HG03159 (cell line): ENCODE data around the gene ALX4.
A peak's percentile ranks its signal among the peaks of the same experiment; 100 is the strongest.

Experiments
- ATAC-seq: cut with Tn5 transposase; IDR thresholded peaks from one replicate; pipeline ENCODE4 v1.9.1; 2021; ENCODE audit warnings: mild to moderate bottlenecking, moderate library complexity; ENCODE audit not compliant: unreplicated experiment

ALX4 gene

DNA sequence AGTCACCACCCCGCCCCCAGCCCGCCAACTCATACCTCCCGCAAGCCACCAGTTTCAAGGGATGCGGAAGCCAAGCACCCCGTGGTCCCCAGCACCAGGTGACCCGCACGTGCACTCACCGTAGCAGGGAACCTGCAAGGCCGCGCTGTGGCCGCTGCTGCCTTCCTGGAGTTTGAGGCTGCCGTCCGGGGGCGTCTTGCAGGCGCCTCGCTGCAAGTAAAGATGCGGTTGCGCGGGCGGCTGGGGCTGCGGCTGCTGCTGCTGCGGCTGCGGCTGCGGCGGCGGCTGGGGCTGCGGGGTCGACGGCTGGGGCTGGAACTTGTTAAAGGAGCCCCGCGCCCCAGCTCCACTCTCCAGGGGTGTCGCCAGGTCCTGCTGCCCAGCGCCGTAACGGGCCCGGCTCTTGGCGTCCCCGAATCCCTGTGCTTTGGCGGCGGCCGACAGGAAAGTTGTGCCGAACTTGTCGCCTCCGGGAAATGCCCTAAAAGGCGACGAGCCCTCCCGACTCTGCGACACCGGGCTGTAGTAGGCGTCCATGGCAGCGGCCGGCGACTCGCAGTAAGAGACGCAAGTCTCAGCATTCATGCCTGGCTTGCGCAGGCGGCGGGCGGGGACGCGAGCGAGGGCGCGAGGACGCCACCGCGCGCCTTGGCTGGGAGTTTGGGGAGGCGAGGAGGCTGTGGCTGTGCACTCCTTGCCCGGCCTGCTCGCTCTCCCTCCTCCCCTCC is at the start of gene ALX4:
Gene ALX4, minus strand, starts transcription at position 662 of the 728 bp plus-strand sequence. Its CDS starts 77 bp downstream, at position 585.
- no peak for ATAC-seq

DNA sequence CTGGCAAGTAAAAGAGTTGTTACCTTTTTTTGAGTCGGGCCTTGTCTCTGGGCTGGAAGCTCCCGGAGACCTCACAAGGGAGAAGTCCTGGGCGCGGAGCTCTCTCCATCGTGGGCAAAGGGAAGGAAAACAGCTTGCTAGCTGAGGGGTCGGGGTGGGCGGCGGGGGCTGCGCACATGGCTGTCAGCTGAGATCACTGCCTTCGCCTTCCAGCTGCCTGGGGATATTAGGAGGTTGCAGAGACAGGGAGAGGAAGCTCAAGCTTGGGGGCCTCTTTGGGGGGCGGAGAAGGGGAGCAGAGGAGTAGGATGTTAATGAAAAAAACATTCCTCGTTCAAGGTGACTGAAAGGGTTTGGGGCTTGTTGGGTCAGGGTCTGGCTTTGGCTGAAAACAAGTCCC is 49.2 kb upstream of the ALX4 start:
- no peak for ATAC-seq

DNA sequence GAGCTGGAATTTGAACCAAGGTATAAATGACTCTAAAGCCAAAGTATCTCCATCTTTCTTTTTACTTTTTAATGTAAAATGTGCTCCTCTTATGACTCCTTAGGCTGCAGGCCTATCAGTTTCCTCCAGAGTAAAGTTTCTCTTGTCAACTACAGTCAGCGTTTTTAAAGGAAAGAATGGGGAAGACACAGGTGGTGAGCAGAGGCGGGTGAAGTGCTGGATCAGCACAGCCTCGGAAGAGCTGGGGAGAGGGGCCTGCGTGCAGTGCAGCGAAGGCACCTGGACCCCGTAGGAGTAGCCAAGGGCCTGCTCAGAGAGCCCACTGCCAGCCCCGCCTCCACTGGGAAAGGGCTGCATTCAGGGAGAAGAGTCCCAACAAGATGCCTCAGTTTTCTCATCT is 48.8 kb upstream of the ALX4 start:
- no peak for ATAC-seq

DNA sequence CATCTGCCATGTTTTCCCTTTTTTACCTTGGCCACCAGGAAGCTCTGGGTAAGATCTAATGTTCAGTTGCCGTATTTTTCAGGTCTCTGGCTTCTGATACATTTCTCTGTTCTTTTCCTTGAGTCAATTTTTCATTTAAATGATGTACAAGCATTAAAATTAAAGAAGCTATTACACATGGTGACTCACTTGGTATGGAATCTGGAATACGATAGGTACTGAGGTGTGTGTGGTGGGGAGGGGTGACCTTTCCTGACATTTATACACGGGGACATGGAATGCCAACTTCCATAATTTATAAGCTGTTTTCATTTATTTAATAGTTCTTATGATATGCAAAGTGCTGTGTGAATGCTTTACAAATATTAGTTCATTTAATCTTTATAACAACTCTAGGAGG is 47.8 kb upstream of the ALX4 start:
- no peak for ATAC-seq

DNA sequence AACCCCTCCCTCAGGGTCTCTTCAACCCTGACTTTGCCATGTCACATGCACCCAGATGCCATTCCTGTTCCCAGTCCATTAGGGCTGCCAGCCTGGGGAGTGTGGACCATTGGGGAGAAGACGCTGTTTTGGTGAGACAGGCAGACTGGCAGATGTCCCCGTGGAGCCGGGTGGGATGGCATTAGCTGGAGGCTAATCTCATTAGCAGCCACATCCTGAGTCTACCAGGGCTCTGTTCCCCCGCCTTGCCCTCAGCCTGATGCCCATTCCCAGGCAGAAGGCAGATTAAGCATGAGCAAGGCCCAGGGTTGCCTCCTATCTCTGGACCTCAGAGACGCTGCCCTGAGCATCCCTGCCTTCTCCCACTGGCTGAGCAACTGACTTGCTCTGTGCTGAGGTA is 46.4 kb upstream of the ALX4 start:
- no peak for ATAC-seq

DNA sequence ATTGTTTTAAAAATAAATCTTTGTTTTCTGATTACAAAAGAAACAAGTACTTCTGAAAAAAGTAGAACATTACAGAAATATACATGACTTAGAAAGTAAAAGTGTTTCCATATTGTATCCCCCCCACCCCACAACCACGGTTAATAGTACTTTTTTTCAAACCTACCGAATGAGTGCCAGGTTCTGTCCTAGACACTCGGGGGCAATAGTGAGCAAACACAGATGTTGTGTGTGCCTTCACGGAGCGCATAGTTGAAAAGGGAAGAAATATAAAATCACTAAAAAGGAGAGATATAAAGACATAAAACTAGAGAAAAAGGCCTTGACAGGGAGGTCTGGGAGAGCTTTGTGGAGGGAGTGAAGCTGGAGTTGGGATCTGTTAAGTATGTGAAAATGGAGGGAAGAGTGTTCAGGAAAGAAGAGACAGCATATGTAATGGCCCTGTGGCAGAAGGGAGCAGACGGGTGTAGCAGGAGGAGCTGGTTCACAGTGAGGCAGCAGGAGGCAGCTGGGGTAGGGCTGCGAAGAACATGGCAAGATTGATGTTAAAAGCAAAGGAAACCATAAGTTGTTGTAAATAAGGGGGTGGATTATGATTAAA is 42.1 kb upstream of the ALX4 start:
- ATAC-seq: no peak

DNA sequence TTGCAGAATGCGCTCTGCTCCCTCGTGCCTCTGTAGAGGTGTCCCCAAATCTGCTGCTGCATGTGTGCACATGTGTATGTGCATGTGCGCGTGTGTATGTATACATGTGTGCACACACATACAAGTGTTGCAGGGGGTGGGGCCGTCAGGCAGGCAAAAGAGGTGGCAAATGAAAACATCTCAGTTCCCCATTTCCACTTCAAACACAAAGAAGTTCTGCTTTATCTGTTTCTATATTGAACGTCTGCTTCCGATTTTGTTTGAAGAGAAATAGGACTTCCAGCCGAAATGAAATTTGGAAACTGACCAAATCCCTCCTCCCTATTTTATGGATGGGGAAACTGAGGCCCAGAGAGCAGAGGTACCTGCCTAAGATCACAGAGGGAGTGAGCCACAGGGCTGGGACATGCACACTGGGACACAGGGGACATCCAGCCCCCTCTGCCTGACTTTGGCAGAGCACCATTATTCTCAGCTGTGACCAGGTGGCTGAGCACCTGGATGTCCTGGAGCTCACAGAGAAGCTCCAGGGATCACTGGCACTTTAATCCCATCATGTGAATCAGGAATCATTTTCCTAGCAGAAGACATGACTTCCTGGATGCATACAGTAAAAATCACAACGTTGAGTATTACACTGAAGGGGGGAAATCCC is 41.2 kb upstream of the ALX4 start:
- ATAC-seq: peak; percentile 96

DNA sequence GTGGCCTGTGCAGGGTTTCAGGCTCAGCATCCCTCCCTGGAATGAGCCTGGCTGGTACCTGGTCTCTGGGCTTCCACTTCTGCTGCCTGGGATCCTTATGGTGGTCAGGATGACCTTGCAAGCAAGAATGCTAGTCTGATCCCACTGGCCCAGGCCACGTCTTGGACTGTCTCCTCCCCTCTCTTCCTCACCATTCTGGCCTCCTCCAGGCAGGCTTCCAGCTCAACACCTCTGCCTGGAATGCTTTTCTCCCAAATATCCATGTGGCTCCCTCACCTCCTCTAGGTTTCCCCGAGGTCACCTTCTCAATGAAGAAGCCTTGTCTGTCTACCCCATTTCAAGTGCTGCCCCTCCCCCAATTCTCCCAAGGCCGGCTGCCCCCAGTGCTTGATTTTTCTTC is 39.4 kb upstream of the ALX4 start:
- ATAC-seq: no peak

DNA sequence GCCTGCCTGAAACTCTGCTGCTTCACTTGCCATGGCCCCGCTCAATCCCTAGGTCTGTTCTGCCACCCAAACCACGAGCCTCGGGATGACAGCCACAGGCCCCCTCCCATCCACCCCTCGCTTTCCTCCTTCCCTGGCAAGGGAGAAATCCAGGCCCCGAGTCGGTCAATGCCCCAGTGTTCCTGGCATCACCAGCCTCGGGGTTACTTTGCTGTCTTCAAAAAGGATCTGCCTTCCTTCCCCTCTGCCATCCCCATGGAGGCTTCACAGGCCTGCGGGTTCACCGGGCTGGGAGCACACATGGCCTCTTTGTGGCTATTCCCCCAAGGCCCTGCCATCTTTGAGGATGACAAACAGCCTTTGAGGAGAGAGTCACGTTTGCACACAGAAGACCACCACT is 38.8 kb upstream of the ALX4 start:
- no peak for ATAC-seq

DNA sequence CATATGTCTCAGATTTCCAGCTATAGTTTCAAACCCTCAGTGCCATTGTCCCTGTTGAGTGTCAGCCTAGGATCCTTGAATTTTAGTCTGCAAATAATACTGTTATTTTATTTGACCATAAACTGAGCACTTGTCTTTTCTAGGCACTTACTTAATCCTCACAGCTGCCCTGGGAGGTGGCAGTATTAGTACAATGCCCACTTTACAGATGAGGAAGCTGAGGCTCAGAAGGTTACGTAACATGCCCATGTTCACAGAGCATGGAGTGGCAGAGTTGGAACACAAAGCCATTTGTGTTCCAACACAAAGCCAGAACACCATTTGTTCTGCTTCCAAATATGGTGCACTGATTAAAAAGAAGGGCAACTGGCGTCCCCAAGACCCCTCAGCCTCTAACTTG is 38.2 kb upstream of the ALX4 start:
- ATAC-seq: no peak

DNA sequence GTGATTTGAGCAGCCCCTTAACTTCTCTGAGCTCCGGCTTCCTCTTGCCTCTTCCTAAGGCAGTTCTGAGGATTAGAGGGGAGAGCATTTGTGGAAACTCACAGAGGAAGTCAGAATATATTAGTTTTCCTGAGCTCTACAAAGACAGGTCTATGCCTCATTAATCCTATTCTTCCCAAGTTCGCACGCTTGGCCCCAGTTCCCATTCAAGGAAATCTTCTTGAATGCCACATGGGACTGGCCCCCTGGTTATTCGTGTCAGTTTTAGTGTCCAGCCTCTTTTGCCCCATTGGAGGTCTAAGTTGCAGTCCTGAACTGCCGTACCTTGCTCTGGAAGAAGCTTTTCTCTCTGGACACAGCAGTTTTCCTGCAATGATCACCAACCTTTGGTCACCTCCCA is 37.6 kb upstream of the ALX4 start:
- no peak for ATAC-seq

DNA sequence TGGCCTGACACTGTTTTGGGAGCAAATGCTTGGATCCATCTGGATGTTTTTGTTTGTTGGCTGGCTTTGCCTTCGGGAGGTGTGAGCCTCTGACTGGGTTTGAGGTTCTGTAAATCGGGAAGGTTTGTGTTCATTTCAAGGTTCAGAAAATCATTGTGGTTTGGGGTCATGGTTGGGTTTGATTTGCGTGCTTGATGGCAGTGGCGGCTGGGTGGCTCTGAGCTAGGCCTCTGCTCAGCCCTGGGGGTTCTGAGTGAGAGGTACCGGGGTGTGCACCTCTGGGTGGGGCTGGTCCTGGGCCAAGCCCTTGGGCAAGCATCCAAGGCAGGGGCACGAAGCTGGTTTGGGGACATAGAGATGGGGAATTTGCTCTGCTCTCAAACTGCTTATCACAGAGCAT is 37.0 kb upstream of the ALX4 start:
- no peak for ATAC-seq

DNA sequence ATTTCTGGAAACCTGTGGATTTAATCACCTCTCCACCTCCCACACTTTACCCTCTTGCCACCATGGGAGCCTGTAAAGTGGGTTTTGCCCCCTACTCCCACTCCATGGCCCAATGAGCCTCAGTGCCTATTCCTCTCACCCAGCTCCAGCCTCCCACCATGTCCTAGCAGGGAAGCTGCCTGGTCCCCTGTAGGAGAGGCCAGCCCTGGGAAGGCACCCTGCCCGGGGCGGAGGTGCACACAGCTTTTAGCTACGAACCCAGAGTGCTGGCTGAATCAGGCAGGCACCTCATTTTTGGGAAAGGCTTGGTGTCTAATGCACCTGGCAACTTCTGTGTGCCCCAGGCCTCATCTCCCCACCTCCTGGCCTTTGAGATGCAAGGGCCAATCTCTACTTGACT is 35.8 kb upstream of the ALX4 start:
- ATAC-seq: no peak

DNA sequence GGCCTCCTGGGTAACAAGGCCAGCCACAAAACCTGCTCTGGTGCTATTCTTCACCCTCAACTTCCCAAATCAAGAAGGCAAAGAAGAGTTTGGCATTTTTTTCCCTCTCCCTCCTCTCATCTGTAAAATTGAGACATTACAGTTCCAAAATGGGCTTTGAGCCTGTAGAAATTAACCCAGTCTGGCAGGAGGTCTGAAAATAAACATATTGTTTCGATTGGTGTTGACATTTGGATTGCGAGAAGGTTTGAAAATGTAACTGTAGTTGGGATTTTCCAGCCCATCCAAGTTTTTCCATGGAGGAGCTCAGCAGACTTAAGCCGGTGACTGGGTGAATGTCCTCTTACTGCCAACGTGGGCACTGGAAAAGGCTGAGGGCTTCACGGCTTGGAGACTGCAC is 35.0 kb upstream of the ALX4 start:
- no peak for ATAC-seq

DNA sequence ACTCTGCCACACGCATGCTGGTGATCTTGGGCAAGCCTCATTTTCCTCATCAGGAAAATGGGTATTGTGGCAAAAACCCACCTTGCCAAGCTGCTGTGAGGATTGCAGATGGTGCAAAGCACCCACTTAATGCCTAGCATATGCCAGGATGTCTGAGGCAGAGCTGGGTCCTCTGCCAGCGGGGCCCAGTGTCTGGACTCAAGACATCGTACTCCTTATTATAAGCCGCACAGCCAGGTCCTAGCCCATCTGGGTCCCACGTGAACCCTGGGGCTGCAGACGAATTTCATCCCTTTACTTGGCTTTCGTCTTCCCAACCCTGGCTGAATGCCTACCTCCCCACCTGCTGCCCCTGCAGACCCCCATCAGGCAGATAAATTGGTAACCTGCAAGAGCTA is 34.5 kb upstream of the ALX4 start:
- no peak for ATAC-seq

DNA sequence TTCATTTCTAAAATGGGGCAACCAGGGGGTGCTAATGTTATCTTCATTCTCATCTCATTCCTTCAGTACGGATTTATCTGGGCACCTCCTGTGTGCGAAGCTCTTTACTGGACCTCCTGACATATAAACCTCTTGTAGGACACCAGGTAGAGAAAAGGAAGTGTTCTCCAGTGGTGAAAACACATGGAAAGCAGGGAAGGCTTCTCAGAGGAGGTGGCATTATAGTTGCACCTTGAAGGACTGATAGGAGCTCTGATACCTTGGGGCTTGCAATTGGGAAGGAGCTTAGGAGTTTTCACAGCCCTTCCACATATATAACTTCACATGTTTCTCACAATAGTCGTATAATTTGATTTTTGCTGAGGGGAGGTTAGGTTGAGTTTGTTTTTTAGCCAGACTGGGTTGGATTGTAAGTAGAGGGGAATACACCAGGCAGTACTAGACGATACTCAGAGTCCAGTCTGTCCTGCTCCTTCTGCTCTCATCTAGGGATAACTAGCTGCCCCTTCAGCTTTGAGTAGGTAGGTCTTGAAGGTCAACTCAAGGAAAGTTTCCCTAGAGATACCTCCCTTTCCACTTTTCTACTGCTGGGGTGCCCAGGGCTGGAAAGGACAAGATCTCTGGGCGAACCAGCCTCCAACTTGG is 34.0 kb upstream of the ALX4 start:
- no peak for ATAC-seq

DNA sequence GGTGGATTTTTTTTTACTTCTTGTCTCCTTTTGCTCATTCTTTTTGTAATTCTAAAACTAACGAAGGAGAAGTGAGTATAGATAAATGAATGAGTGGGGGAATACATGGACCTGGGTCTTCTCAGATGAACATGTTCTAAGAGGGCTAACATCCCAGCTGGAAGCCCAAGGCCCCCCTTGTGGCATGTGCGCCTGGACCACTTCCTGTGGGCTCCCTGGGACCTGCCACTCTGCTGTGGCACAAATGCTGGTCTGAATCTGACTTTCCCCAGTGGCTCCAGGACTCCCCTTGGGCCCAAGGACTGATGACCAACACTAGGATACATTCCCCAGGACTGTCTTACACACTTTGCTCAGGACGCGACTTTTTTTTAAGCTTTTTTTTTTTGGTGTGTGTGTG is 32.7 kb upstream of the ALX4 start:
- no peak for ATAC-seq

DNA sequence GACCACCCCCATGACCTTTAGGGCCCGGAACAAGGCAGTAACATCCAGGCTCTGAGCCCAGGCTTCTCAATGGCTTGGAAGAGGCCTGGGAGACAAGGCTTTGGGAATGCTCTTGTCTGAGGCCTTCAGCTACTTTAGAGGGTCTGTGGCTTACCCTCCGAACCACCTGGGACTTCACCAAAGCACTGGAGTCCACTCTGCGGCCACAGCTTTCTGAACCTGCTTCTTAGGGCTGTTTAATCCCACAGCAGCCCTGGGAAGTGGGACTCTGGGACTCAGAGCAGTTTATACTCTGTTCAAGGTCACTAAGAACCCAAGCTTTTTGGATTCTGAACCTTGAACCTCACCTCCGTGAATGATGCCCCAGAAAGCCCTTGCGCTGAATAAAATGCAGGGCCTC is 30.7 kb upstream of the ALX4 start:
- ATAC-seq: no peak

DNA sequence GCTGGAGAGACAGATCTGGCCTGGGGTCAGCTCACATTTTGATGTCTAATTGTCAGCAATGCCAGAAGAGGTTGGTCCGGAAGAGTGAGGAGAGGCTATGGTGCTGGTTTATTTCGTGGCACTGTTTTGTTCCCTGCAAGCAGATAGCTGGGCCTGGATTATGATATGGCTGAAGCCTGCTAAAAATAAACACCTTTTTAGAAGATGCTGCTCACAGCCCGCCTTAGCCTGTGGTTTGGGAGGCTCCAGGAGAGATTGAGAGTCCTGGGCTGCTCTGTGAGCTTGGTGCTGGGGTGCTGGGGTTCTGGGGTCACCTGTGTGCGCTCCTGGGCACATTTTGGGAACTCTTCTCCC is 29.6 kb upstream of the ALX4 start:
- ATAC-seq: no peak

DNA sequence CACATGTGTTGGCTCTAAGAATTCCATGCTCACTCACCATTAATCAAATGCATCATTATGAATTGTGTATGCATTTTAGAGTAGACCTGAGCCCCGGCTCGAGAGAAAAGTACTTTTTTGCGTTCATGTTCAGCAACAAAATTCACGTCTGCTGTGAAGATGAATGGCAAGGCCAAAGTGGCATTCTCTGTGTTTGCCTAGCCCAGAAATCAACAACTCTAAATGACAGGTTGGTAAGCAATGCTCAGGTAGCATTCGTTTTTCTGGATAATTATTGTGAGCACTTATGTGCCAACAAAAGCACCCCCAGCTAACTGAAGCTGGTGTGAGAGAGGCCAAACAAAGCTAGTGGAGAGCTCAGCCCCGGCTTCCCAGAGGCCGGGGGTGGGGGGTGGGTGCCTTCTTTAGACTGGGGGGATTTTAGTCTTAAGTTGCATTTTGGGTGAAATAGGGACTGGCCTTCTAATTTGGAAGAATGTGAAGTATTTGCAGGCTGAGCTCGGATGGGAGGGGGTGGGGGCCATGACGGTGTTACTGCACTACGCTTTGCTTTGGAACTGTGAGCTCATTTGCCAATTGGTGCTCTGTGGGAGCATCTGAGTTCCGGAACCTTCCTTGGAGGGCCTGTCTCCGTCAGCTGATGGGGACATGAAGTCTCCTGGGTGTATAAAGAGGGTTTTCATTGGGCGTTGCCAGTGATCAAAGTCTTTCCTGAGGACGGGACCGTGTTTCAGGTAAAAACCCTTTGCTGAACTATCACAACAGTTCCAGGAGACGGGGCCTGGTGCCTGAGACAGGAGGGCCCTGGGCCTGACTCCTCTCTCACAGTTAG is 29.0 kb upstream of the ALX4 start:
- ATAC-seq: no peak

DNA sequence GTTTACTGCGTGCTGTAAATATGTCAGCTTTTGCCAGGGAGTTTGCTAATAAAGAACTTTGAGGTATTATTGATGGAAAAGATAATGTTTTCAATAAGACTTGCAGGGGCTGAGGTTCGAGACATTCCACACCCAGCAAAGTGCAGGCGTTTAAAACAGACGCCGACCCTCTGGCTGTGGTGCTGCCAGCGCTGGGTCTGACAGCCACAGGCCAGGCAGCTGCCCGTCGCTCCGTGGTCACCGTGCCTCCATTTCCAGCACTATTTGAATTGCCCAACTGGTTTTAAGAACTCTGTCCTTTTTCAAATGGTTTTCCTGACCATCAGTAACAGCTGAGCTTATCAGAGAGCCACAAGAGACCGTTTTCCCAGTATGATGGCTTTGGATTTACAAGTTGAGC is 28.1 kb upstream of the ALX4 start:
- no peak for ATAC-seq
